Measurements from ENCODE around the gene GRM8. TPM values are rescaled to one million over a fixed set of nuclear protein-coding genes. Genes with fewer than 3 reads are reported as not detected.

GRM8 gene
- total and polyA plus RNA-seq, 9 of the 15 experiments (the other 6 are each of a cell fraction or from before 2014, with no cell fraction given): 0.13 TPM; not detected in 7

DNA sequence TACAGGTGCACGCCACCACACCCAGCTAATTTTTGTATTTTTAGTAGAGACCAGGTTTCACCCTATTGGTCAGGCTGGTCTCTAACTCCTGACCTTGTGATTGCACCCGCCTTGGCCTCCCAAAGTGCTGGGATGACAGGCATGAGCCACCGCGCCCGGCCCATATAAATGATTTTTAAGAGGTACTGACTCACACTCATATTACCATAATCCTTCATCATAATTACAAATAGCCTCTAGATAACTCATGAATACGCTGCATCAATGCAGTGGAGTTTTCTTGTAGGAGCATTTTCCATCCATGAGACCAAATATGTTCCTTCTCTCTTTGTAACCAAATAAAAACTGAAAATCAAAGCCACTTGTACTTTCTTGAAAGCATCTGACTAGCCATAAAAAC lies 193.3 kb downstream of the GRM8 start (continued):
- TF ChIP-seq, protein P1, sequence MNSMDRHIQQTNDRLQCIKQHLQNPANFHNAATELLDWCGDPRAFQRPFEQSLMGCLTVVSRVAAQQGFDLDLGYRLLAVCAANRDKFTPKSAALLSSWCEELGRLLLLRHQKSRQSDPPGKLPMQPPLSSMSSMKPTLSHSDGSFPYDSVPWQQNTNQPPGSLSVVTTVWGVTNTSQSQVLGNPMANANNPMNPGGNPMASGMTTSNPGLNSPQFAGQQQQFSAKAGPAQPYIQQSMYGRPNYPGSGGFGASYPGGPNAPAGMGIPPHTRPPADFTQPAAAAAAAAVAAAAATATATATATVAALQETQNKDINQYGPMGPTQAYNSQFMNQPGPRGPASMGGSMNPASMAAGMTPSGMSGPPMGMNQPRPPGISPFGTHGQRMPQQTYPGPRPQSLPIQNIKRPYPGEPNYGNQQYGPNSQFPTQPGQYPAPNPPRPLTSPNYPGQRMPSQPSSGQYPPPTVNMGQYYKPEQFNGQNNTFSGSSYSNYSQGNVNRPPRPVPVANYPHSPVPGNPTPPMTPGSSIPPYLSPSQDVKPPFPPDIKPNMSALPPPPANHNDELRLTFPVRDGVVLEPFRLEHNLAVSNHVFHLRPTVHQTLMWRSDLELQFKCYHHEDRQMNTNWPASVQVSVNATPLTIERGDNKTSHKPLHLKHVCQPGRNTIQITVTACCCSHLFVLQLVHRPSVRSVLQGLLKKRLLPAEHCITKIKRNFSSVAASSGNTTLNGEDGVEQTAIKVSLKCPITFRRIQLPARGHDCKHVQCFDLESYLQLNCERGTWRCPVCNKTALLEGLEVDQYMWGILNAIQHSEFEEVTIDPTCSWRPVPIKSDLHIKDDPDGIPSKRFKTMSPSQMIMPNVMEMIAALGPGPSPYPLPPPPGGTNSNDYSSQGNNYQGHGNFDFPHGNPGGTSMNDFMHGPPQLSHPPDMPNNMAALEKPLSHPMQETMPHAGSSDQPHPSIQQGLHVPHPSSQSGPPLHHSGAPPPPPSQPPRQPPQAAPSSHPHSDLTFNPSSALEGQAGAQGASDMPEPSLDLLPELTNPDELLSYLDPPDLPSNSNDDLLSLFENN (IDR thresholded peaks at IDR 0.05; ENCODE audit: low read depth in 2 of 2, low read length in 2 of 2): no peak

- Histone ChIP-seq H3K36me3 (ENCODE audit: control insufficient read depth, insufficient read depth, low read length) (no peaks in the 10 kb centered on the region), H3K4me3 (no peak overlapping the region), H3K79me2 (ENCODE audit: control insufficient read depth, insufficient read depth, low read length) (no peaks in the 10 kb centered on the region), H3K27me3 (ENCODE audit: control insufficient read depth in 2 of 2, insufficient read depth in 2 of 2, low read length in 2 of 2) (no peaks in the 10 kb centered on the region), H3K27ac (ENCODE audit: extremely low read depth, low read depth, low read length) (no peak overlapping the region), H2AFZ (ENCODE audit: low read depth, low read length) (no peak overlapping the region), H3K4me2 (ENCODE audit: insufficient read depth, low read length) (no peak overlapping the region), H3K9ac (ENCODE audit: insufficient read depth in 1 of 2, low read depth in 2 of 2, low read length in 2 of 2) (no peak overlapping the region), H3K9me3 (replicated peaks; ENCODE audit: control insufficient read depth, insufficient read depth, low read depth, low read length) (no peaks in the 10 kb centered on the region; the same call in 1 of the 2 replicates), H3K9me1 (ENCODE audit: control insufficient read depth, insufficient read depth, low read length) (no peaks in the 10 kb centered on the region), H3K4me1 (replicated peaks in 1 of 2; ENCODE audit: control insufficient read depth in 2 of 2, insufficient read depth in 2 of 2, low read length in 2 of 2) (no peaks in the 10 kb centered on the region), H4K20me1 (replicated peaks; ENCODE audit: control insufficient read depth, insufficient read depth, low read length) (no peaks in the 10 kb centered on the region)
- under 1% methylated on average over 9 of the region's 9 CpGs for WGBS (ENCODE audit: insufficient coverage, low coverage, missing lambda C conversion rate)
- ChIA-PET CTCF (ENCODE audit: low intra/inter-chr PET ratio) (no interaction called here), POLR2A (no interaction called here)
- BruUV-seq (replicated peaks): no TSS peak
- DNase-seq (ENCODE audit: extremely low read depth in 1 of 4, low spot score in 3 of 4) (peak in 2 of 4 experiments; percentile 10 to 24), ATAC-seq (no peak), FAIRE-seq (peak; percentile 29)
- intact Hi-C loops (cut with micrococcal nuclease) (no loop called here), in situ Hi-C loops (cut with MboI) (no loop called here)
- TF ChIP-seq CEBPG (CRISPR knock-in tag; IDR thresholded peaks at IDR 0.05) (no peak), CEBPG (tag; conservative IDR thresholded peaks at IDR 0.05 in 1 of 2, IDR thresholded peaks at IDR 0.05 in 1 of 2) (peak in 1 of 2 experiments; percentile 64; a peak in 3 of 4 replicates), FOXJ3 (CRISPR knock-in tag; IDR thresholded peaks at IDR 0.05) (no peak), ATF3 (IDR thresholded peaks at IDR 0.05) (peak; percentile 74), ATF3 (CRISPR knock-in tag; conservative IDR thresholded peaks at IDR 0.05) (no peak), BRCA1 (IDR thresholded peaks at IDR 0.05) (no peak), BRCA1 (CRISPR knock-in tag; IDR thresholded peaks at IDR 0.05) (no peak), ATF1 (CRISPR knock-in tag; IDR thresholded peaks at IDR 0.05) (no peak), ATF1 (tag; IDR thresholded peaks at IDR 0.05) (peak; percentile 85), ZNF217 (CRISPR knock-in tag; IDR thresholded peaks at IDR 0.05) (no peak), CREM (IDR thresholded peaks at IDR 0.05; ENCODE audit: low read depth) (peak; percentile 75), CEBPB (tag; IDR thresholded peaks at IDR 0.05) (peak; percentile 53), CREB1 (IDR thresholded peaks at IDR 0.05) (peak; percentile 79), CREB1 (CRISPR knock-in tag; IDR thresholded peaks at IDR 0.05) (peak; percentile 63)
These were observed 194.8 kb downstream of the GRM8 start for GRCh38 chr7:127057918-127058317.

Data from K562 (cell line).